Activated CD8-positive, alpha-beta memory T cell treated with anti-CD3 and anti-CD28 coated beads, Interleukin-2, amount 10 ng/mL, durations not matched to agents 7 days and 5 days (primary cell): ENCODE data around the gene RIPOR2. TPM values are rescaled to one million over a fixed set of nuclear protein-coding genes. Genes with fewer than 3 reads are reported as not detected.
"Not testable (repeated sequence)": the region's sequence is repeated elsewhere in the genome, so short reads cannot be mapped to it uniquely, and the experiment has no call there.

Source experiments
- ATAC-seq: fragments of 150-1000 bp; cut with Tn5 transposase; one replicate; pipeline ENCODE4 v1.10.0; 2021; ENCODE audit warnings: moderate library complexity
- CTCF ChIA-PET: fragments of 350-600 bp; sonication (Branson Sonifier 250); formaldehyde crosslinking; loops from one replicate; lab custom pipeline; 2021; ENCODE audit warnings: antibody characterized with exemption; lab: Charles Lee
- DNase-seq: peaks from one replicate; pipeline ENCODE4 v3.0.0-alpha.2; 2020
- H3K27ac Mint-ChIP-seq: one replicate; pipeline ENCODE4 v1.8.0; 2021; ENCODE audit warnings: mild to moderate bottlenecking, mixed read lengths
- H3K27me3 Mint-ChIP-seq: one replicate; pipeline ENCODE4 v1.8.0; 2021; ENCODE audit warnings: mixed read lengths
- H3K36me3 Mint-ChIP-seq: one replicate; pipeline ENCODE4 v1.8.0; 2021; ENCODE audit warnings: mild to moderate bottlenecking, mixed read lengths
- H3K4me1 Mint-ChIP-seq: one replicate; pipeline ENCODE4 v1.8.0; 2021; ENCODE audit warnings: mixed read lengths
- H3K4me3 Mint-ChIP-seq: one replicate; pipeline ENCODE4 v1.8.0; 2021; ENCODE audit warnings: mild to moderate bottlenecking, moderate library complexity, mixed read lengths
- H3K9me3 Mint-ChIP-seq: one replicate; pipeline ENCODE4 v1.8.0; 2022; ENCODE audit warnings: low read depth, mixed read lengths
- total RNA-seq, 2 experiments: library from RNA; stranded (reverse); gene quantifications; one replicate each; pipeline ENCODE4 v1.2.3, GENCODE V29; 2021

Gene RIPOR2
- total RNA-seq, 2 experiments from 2014 or later: 53.4 to 104 TPM

- peaks cover 67% of the 10 kb centered on the region for H3K4me1 Mint-ChIP-seq
Observed at GRCh38 chr6:24919056-24919892, 16.5 kb downstream of the RIPOR2 start.

DNA sequence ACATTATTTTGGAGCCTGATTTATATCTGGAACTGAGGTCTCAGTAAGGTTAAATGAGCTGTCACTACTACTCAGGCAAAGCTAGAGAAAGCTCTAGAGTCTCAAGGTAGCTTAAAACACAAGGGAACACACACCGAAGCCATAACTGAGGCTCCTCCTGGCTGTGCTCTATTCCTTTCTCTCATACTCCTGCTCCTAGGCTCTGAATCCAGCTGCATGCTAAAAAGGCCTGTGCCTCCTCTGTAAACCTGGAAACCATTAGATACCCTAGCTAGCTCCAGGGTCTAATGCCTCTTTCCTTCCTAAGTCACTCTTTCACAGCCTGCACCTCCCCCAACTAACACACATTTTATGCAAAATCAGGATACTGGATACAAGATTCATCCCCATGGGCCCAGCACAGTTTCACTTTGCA is 17.1 kb downstream of the RIPOR2 start:
- CTCF ChIA-PET: interaction anchor here (1.3 to 4.8 kb wide), 6 partner anchors 10 to 99 kb away, joined by 3 to 47 read pairs (median 10); partner anchors contain the start of gene RIPOR2
- Mint-ChIP-seq H3K36me3 (peaks cover 43% of the 10 kb centered on the region), H3K9me3 (no peaks in the 10 kb centered on the region), H3K27ac (peak overlapping the region; percentile 47), H3K4me3 (no peak overlapping the region), H3K4me1 (peaks cover 62% of the 10 kb centered on the region), H3K27me3 (no peaks in the 10 kb centered on the region)
- ATAC-seq: no peak
- no peak for DNase-seq

More at GRCh38 chr6:24919056-24919892, 16.5 kb downstream of the RIPOR2 start:
- peak overlapping the region; percentile 19 for H3K27ac Mint-ChIP-seq
- H3K27me3 Mint-ChIP-seq: no peaks in the 10 kb centered on the region
- peak overlapping the region; percentile 1 for H3K4me3 Mint-ChIP-seq
- H3K9me3 Mint-ChIP-seq: no peaks in the 10 kb centered on the region
- CTCF ChIA-PET: interaction anchor here (1.3 to 4.8 kb wide), 6 partner anchors 10 to 99 kb away, joined by 3 to 47 read pairs (median 10); partner anchors contain the start of gene RIPOR2
- no peak for DNase-seq
- ATAC-seq: peak; percentile 40
- H3K36me3 Mint-ChIP-seq: peaks cover 48% of the 10 kb centered on the region

- Mint-ChIP-seq H3K27ac (no peak overlapping the region), H3K27me3 (no peaks in the 10 kb centered on the region), H3K9me3 (no peaks in the 10 kb centered on the region), H3K4me1 (peaks cover 74% of the 10 kb centered on the region), H3K36me3 (peaks cover 50% of the 10 kb centered on the region), H3K4me3 (no peak overlapping the region)
- CTCF ChIA-PET: interaction anchor here (1.5 kb wide), 1 partner anchor 60 kb away, joined by 4 read pairs; no protein-coding TSS in a partner anchor
- ATAC-seq (no peak), DNase-seq (no peak)
Observed at GRCh38 chr6:24916496-24916895, 19.3 kb downstream of the RIPOR2 start.

GRCh38 chr6:24915641-24916040 is 20.1 kb downstream of the RIPOR2 start:
- no peak for ATAC-seq
- CTCF ChIA-PET: interaction anchor here (0.6 to 1.5 kb wide), 3 partner anchors 17 to 61 kb away, joined by 3 to 4 read pairs (median 3); no protein-coding TSS in a partner anchor
- peaks cover 47% of the 10 kb centered on the region for H3K36me3 Mint-ChIP-seq

GRCh38 chr6:24914082-24914481 is 21.7 kb downstream of the RIPOR2 start:
- not testable (repeated sequence) for H3K27me3 Mint-ChIP-seq, ATAC-seq, DNase-seq, H3K27ac Mint-ChIP-seq, H3K4me3 Mint-ChIP-seq, H3K9me3 Mint-ChIP-seq
- Mint-ChIP-seq H3K36me3 (peaks cover 42% of the 10 kb centered on the region), H3K4me1 (peaks cover 72% of the 10 kb centered on the region)
- CTCF ChIA-PET: interaction anchor here (1.5 to 7.1 kb wide), 2 partner anchors 21 to 58 kb away, joined by 3 to 72 read pairs; partner anchors contain the start of gene RIPOR2

More at GRCh38 chr6:24915641-24916040, 20.1 kb downstream of the RIPOR2 start:
- H3K4me1 Mint-ChIP-seq: peaks cover 72% of the 10 kb centered on the region
- no peak overlapping the region for H3K27ac Mint-ChIP-seq
- no peak overlapping the region for H3K4me3 Mint-ChIP-seq
- no peaks in the 10 kb centered on the region for H3K9me3 Mint-ChIP-seq
- no peak for DNase-seq
- no peaks in the 10 kb centered on the region for H3K27me3 Mint-ChIP-seq

DNA sequence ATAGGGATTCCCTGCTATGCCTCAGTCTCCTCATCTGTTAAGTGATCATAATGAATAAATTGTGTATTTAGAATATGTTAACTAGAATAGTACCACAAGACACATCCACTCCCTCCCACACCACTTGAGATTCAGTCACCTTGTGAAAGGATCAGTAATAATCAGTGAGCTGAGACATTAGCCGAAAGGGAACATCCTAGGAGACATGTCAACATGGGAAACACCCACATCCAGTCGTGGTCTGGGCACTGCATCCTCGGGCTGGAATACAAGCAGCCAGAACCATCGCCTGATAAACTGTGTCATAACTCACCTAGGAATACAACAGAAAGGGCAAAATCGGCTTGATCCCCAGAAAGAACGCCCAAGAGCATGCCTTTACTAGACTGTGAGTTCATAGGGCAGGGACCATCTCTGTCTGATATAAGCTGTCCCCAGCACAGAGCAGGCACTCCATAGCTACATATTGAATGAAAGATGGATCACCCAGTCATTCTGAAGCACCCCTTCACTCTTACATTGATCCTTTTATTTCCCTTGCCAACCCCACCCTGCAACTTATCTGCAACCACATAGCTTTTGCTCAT is 23.9 kb downstream of the RIPOR2 start:
- DNase-seq: no peak
- peak overlapping the region; percentile 72 for H3K27ac Mint-ChIP-seq
- CTCF ChIA-PET: interaction anchor here (0.8 to 7.1 kb wide), 13 partner anchors 10 to 156 kb away, joined by 3 to 72 read pairs (median 4); partner anchors contain the start of gene RIPOR2
- H3K4me3 Mint-ChIP-seq: peak overlapping the region; percentile 79
- peaks cover 43% of the 10 kb centered on the region for H3K36me3 Mint-ChIP-seq
- H3K4me1 Mint-ChIP-seq: peaks cover 80% of the 10 kb centered on the region
- no peaks in the 10 kb centered on the region for H3K27me3 Mint-ChIP-seq
- H3K9me3 Mint-ChIP-seq: no peaks in the 10 kb centered on the region
- ATAC-seq: no peak

GRCh38 chr6:24910961-24911725 is 24.6 kb downstream of the RIPOR2 start:
- Mint-ChIP-seq H3K4me1 (peaks cover 74% of the 10 kb centered on the region), H3K9me3 (no peaks in the 10 kb centered on the region), H3K4me3 (peak overlapping the region; percentile 79), H3K27me3 (no peaks in the 10 kb centered on the region), H3K36me3 (peaks cover 43% of the 10 kb centered on the region), H3K27ac (peak overlapping the region; percentile 75)
- peak; percentile 60 for DNase-seq
- CTCF ChIA-PET: interaction anchor here (0.8 to 7.1 kb wide), 16 partner anchors 10 to 160 kb away, joined by 3 to 72 read pairs (median 4); partner anchors contain the start of gene RIPOR2
- peak; percentile 59 for ATAC-seq

GRCh38 chr6:24910331-24910960 is 25.3 kb downstream of the RIPOR2 start:
- ATAC-seq (peak; percentile 51), DNase-seq (peak; percentile 52)
- no peaks in the 10 kb centered on the region for H3K27me3 Mint-ChIP-seq
- peaks cover 69% of the 10 kb centered on the region for H3K4me1 Mint-ChIP-seq
- peak overlapping the region; percentile 79 for H3K4me3 Mint-ChIP-seq
- H3K27ac Mint-ChIP-seq: peak overlapping the region; percentile 75
- H3K36me3 Mint-ChIP-seq: peaks cover 44% of the 10 kb centered on the region
- no peaks in the 10 kb centered on the region for H3K9me3 Mint-ChIP-seq
- CTCF ChIA-PET: interaction anchor here (0.8 to 7.1 kb wide), 18 partner anchors 9 to 161 kb away, joined by 3 to 72 read pairs (median 4); partner anchors contain the start of gene RIPOR2

- H3K9me3 Mint-ChIP-seq: no peaks in the 10 kb centered on the region
- ATAC-seq: peak; percentile 17
- no peaks in the 10 kb centered on the region for H3K27me3 Mint-ChIP-seq
- H3K36me3 Mint-ChIP-seq: peaks cover 50% of the 10 kb centered on the region
- peak overlapping the region; percentile 79 for H3K4me3 Mint-ChIP-seq
- CTCF ChIA-PET: interaction anchor here (0.7 to 7.1 kb wide), 15 partner anchors 10 to 117 kb away, joined by 3 to 72 read pairs (median 6); partner anchors contain the start of gene RIPOR2
- DNase-seq: no peak
- peak overlapping the region; percentile 75 for H3K27ac Mint-ChIP-seq
- H3K4me1 Mint-ChIP-seq: peaks cover 63% of the 10 kb centered on the region
Observed at GRCh38 chr6:24909241-24910216, 26.2 kb downstream of the RIPOR2 start.

DNA sequence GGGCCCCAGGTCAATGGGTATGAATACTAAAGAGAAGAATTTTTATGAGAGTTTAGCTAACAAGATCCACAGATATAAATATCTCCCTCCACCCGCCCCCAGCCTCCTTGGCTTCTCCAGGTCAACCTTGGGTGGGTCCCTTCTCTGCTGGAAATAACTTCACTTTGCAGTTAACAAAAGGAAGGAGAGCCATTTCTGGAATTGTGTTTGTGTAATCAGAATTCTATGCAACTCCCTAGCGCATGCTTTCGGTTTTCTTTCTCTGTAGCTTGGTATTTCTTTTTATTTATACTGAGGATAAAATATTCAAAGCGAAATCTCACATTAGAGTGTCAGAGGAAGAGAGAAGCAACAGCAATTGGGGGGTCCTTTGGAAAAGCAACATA is 27.1 kb downstream of the RIPOR2 start:
- peak overlapping the region; percentile 75 for H3K27ac Mint-ChIP-seq

More for the DNA sequence above, 27.1 kb downstream of the RIPOR2 start:
- Mint-ChIP-seq H3K36me3 (peaks cover 57% of the 10 kb centered on the region), H3K4me1 (peaks cover 67% of the 10 kb centered on the region), H3K27me3 (no peaks in the 10 kb centered on the region), H3K9me3 (no peaks in the 10 kb centered on the region), H3K4me3 (peak overlapping the region; percentile 79)
- CTCF ChIA-PET: interaction anchor here (0.7 to 7.1 kb wide), 9 partner anchors 9 to 115 kb away, joined by 3 to 72 read pairs (median 11); partner anchors contain the start of gene RIPOR2
- ATAC-seq: no peak
- no peak for DNase-seq
